Stimulated activated CD4-positive, alpha-beta T cell treated with anti-CD3 and anti-CD28 coated beads, Interleukin-15, amount 100 ng/mL, for 48 hours (primary cell): Measurements from ENCODE around the gene AOX1.
"Not testable (repeated sequence)": the region's sequence is repeated elsewhere in the genome, so short reads cannot be mapped to it uniquely, and the experiment has no call there.

Experiments used
- DNase-seq, 2 donors: peaks; one replicate each; pipeline ENCODE4 v3.0.0-alpha.2; 2020; ENCODE audit warnings: low read depth in 2 of 2

AOX1 gene

GRCh38 chr2:200602584-200602983 lies 16.8 kb downstream of the AOX1 start:
- no peak for DNase-seq

- no peak for DNase-seq
Observed at GRCh38 chr2:200603972-200604371, 18.2 kb downstream of the AOX1 start.

DNA sequence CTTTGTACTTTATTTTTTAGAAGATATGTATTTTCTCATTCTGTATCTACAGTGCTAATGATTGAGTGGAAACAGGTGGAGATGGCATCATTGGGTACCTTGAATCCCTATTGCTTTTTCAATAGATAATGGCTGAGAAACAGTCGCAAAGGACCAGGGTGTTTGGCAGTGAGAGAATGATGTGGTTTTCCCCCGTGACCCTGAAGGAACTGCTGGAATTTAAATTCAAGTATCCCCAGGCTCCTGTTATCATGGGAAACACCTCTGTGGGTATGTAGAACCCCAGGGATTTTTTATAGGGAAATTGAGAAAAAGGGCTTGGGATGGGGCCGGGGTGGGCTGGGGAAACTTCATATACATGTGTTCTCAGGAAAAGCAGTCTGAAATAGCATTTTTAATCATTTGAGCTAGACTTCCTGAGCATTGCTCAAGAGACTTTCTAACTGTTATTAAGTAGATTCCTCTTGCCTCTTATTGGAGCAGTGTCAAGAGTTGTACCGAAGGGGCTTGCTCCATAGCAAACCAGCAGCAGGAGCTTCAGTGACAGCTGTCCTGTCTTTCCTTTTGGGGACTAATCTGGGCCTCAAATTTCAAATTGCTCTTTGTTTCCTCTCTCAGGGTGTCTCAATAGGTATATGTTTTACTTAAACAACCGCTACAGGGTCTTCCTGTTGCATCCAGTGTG lies 18.9 kb downstream of the AOX1 start:
- DNase-seq, result no peak

DNA sequence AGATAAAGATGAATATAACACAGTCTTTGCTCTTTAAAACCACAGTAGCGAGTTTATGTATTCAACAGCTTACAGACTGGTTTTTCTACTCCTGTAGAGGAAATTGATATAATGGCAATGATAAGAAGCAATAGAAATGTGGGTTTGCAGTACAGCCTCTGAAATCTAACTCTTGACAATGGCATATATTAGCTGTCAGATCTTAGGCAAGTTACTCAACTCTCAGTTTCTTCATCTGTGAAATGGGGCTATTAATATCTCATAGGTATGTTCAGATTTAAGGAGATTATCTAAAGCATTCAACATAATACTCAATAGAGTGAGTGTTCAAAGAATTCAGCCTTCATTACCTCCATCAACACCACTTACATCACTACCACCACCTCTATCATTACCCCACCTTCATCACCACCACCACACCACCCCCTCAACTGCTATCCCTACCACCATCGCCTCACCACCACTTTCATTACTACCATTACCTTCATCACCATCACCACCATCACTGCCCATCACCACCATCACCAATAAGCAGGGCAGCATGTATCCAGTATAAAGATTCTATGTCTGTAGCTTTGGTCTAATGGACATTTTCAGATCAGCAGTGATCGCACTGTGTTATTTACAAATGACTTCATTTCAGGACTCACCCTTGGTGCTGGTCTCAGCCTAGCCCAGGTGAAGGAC lies 22.7 kb downstream of the AOX1 start:
- DNase-seq, result no peak

DNA sequence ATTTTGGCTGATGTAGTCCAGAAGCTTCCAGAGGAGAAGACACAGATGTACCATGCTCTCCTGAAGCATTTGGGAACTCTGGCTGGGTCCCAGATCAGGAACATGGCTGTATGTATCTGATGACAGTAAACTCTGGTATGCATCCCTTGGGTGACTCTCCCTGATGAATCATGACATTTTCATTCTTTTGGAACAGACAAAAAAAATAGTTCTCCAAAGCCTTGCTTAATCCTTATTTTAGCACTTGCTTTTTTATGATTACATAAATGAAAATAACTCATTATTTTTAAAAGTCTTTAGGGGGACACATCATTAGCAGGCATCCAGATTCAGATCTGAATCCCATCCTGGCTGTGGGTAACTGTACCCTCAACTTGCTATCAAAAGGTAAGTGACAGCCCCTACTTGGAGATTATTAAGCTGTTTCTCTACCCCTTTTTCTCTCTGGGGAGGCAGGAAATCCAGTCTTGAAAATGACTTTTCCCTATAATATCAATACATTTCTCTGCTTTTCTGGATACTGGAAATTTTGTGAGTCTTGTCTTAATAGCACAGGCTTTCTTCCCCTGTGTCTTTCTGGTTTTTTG lies 23.3 kb downstream of the AOX1 start:
- DNase-seq, result no peak

DNA sequence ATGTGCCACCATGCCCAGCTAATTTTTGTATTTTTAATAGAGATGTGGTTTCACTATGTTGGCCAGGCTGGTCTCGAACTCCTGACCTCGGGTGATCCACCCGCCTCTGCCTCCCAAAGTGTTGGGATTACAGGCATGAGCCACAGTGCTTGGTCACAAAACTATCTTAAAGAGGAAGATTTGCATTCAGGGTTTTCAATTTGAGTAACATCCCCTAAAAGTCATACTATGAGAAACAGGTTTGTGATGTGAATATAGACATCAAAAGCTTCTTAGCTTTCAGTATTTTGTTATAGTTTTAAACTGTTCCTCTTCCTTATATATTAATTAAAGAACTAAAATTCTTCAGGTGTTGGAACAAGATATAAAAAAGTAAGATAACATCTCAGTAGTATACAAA lies 24.4 kb downstream of the AOX1 start:
- DNase-seq, result not testable (repeated sequence)

- DNase-seq, result no peak
Observed at GRCh38 chr2:200613692-200614091, 27.9 kb downstream of the AOX1 start.

GRCh38 chr2:200614249-200614648 lies 28.4 kb downstream of the AOX1 start:
- no peak for DNase-seq

- DNase-seq, result no peak
Observed at GRCh38 chr2:200615247-200615646, 29.4 kb downstream of the AOX1 start.

- DNase-seq, result no peak
Observed at GRCh38 chr2:200616193-200616592, 30.4 kb downstream of the AOX1 start.

GRCh38 chr2:200616656-200617055 lies 30.8 kb downstream of the AOX1 start:
- DNase-seq, result no peak

- no peak for DNase-seq
Observed at GRCh38 chr2:200617156-200618053, 31.6 kb downstream of the AOX1 start.

DNA sequence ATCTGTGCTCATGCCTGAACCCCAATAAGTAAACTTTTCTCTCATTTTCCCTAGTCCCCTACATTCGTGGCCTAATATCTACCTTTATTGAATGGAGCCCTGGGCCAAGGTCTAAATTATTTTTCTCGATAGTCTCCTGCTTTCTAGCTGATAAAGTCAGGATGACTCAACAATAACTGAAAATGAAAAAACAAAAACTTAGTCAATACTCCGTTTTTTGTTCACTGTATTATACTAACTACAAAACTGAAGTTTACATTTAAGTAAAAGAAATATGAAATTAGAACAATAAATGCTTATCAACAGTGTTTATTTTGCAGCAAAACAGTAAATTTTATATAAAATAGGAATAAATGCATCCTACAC lies 32.2 kb downstream of the AOX1 start:
- DNase-seq, result no peak

DNA sequence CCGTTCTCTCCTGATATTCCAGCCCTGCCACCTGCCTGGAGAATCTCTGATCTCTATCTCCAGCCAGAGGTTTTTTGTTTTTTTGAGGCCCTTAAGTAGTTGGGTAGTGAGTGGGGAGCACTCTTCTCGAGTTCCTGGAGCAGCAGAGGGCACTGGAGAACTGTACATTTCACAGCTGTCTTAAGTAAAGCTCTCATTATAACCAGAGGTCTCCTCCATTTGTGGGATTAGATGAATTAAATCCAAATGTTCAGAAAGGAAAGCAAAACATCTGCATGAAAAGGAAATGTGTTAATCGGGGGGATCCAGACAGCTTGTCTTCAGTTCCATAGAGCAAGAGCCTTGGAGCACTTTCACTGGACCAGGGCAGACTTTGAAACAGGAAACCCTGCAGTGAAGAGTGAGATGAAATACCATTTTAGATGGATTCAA lies 32.8 kb downstream of the AOX1 start:
- no peak for DNase-seq

- no peak for DNase-seq
Observed at GRCh38 chr2:200619279-200619678, 33.5 kb downstream of the AOX1 start.

GRCh38 chr2:200620606-200621390 lies 35.0 kb downstream of the AOX1 start:
- DNase-seq, result no peak

GRCh38 chr2:200622106-200622505 lies 36.3 kb downstream of the AOX1 start:
- DNase-seq, result no peak

DNA sequence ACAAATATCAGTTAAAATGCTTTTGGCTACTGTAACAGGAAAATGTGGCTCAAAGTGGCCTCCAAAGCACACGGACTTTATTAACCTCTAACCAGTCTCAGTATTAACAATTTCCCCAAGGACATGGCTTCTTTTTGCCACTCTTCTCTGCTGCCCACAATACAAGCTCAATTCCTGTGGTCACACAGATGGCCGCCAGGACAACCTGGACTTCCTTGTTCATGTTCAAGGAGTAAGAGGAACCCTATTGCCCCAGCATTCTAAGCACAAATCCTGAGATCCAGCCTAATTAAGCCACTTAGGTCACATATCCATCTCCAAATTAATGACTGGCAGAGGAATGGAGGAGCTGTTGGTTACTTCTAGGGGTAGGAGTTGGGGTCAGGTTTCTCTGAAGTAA lies 38.2 kb downstream of the AOX1 start:
- DNase-seq, result no peak

DNA sequence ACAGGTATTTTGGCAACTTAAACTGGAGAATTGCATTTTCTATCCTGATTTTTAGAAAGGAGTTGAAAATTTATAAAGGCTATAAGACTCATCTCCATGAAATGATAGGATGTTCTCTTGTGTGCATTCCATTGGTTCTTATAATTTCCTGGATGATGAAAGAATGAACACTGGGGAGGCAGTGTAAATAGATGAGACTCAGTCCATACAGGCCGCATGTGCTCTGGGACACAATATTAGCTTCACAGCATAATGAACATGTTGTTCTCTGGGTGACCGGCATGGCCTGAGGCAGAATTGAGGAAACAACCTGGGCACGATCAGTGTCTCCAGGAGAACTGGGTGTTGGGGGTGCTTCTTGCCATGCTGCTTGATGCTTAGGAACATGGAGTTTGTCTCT lies 38.8 kb downstream of the AOX1 start:
- DNase-seq, result no peak

DNA sequence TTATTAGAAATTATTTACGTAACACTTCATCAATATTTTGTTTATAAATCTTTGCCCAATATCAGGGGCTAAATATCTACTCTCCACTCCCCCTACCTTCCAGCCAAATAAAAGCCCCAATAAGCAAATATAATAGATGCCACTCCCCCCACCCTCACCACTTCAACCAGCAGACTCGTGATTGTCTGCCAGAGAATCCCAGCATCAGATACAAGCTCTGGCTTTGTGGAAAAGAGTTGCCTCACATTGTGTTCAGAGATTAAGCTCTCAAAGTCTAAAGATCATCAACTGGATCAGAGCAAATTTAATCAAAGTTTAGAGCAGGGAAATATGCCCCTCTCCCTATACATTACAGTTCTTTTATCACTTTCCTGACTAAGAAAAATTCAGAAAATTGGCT lies 39.5 kb downstream of the AOX1 start:
- no peak for DNase-seq

- DNase-seq, result no peak
Observed at GRCh38 chr2:200625958-200626363, 40.1 kb downstream of the AOX1 start.
